T-helper 1 cell (primary cell): ENCODE results near the gene BEND4.

Source experiments
- DNase-seq, 5 donors: peaks; one replicate each; pipeline ENCODE4 v3.0.0-alpha.2; 2012 to 2020

The BEND4 gene

DNA sequence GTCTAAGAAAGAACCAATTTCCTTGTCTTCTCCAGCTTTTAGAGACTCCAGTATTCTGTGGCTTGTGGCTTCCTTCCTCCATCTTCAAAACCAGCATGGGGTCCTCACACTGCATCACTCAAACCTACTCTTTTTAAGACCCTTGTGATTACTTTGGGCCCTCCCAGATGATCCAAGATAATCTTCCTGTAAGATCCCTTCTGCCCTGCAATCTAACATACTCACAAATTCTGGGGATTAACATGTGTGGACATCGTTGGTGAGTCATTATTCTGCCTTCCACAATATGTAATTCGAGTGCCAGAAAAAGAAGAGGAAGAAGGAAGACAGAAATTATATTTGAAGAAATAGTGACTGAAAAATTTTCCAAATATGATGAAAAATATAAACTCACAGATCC lies 47.9 kb downstream of the BEND4 start:
- no peak for DNase-seq

- DNase-seq, result no peak
These were observed 50.9 kb downstream of the BEND4 start for GRCh38 chr4:42101446-42101975.

- DNase-seq, result no peak
These were observed 64.1 kb downstream of the BEND4 start for GRCh38 chr4:42088386-42088785.

DNA sequence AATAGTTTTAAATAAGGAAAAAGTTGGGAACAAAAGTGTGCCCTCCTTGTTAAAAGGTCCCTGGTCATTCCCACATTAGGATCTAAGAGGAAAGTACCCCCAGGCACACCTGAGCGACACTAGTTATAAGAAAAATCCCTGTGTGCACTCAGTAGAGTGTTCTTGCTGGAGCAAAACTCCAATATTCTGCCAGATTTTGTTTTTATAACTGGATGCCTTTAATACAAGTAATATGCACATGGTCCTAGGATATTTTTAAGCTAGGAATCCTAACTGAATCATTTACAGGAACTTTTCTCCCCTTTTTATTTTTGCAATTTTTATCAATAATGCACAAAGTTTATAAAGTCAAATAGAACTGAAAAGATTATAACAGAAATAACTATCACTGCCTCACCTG lies 68.6 kb downstream of the BEND4 start:
- DNase-seq, result no peak

- DNase-seq, result no peak
These were observed 72.1 kb downstream of the BEND4 start for GRCh38 chr4:42080306-42080705.

GRCh38 chr4:42078184-42078801 lies 74.2 kb downstream of the BEND4 start:
- no peak for DNase-seq

DNA sequence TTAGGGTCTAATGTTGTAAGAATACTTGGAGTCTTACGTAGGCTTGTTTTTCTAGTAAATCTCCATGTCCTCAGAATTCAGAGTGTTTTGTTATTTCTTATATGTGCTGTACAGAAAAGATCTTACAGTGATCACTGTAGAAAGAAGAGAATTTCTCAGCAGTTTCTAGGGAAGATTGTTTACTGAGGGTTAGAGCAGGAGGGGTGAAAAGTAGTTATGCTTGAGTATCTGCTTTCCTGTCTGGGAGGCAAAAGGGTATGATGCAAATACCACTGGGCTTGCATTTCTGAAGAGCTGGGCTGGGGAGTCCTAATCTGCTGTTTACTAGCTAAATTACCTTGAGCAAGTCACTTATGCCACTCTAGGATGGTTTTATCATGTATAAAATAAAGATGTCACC lies 78.2 kb downstream of the BEND4 start:
- DNase-seq, result no peak

DNA sequence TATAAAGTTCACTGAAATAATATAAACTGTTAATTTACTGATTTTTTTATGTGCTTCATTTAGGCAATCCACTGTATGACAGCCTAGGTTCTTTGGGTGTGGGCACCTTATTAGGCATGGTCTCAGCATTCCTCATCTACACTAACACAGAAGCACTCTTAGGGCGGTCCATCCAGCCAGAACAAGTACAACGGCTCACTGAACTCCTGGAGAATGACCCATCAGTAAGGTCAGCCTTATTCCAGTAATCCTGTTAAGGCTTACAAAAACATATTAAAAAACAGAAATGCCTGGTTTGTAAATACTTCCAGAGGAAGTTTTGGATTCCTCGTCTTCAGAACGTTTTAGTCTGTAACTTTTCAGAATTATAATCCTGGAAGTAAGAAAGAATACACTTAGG lies 82.0 kb downstream of the BEND4 start:
- DNase-seq, result no peak

DNA sequence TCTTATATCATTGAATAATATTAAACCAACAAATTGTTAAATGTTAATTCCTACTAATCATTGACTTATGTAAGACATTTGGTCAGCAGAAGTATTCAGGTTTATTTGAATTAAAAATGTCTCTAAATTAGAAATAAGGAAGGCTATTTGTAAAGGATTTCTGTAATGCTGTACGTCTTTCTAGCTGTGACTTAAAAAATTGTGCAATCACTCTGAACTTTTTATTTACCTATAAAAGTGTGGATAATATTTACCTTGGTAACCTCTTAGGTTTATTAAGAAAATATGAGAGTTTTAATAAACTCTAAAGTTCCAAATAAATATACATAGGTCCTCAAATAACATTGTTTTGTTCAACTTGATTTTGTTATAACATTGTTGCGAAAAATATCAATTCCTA lies 85.2 kb downstream of the BEND4 start:
- DNase-seq, result no peak

GRCh38 chr4:42066402-42066801 lies 86.1 kb downstream of the BEND4 start:
- no peak for DNase-seq
